Tibial nerve (tissue), 4 donors: ENCODE measurements around the gene GABBR2.

Experiments used
- CTCF ChIP-seq, 5 experiments: fragments of 200-600 bp in 3 of 5; fragments of 450-650 bp in 2 of 5; sonication (generic) in 3 of 5; IDR thresholded peaks; one replicate each; pipeline ENCODE4 v1.5.1; 2016 to 2019; ENCODE audit warnings: antibody characterized with exemption in 5 of 5, mild to moderate bottlenecking in 3 of 5, moderate library complexity in 2 of 5
- EP300 ChIP-seq, 2 donors: sonication (generic); formaldehyde crosslinking; IDR thresholded peaks; one replicate each; pipeline ENCODE4 v1.6.1; 2017; ENCODE audit warnings: antibody characterized with exemption in 2 of 2, mild to moderate bottlenecking in 1 of 2

- TF ChIP-seq CTCF (IDR thresholded peaks at IDR 0.05) (no peak), EP300 (IDR thresholded peaks at IDR 0.05) (no peak)
Observed at GRCh38 chr9:98360176-98360708, 348.5 kb downstream of the GABBR2 start.
